Pulmonary artery endothelial cell (primary cell): ENCODE results near the gene ZNF124. TPM values are rescaled to one million over a fixed set of nuclear protein-coding genes. Genes with fewer than 3 reads are reported as not detected.
"Not testable (repeated sequence)": the region's sequence is repeated elsewhere in the genome, so short reads cannot be mapped to it uniquely, and the experiment has no call there.

ENCODE experiments used
- DNase-seq: peaks from one replicate; pipeline ENCODE4 v3.0.0-alpha.2; 2011; ENCODE audit warnings: low read depth, low spot score
- total RNA-seq: library from RNA; depleted of rRNA; stranded (reverse); fragments of >200 nt; gene quantifications from 2 replicates; pipeline ENCODE4 v1.2.3, GENCODE V29; 2014

ZNF124 gene
- total RNA-seq, 1 donor from 2014 or later = 50.2 TPM

GRCh38 chr1:247172996-247173395 is 1.2 kb upstream of the ZNF124 start:
- DNase-seq = no peak

- not testable (repeated sequence) for DNase-seq
These were observed 377 bp downstream of the ZNF124 start for GRCh38 chr1:247171443-247171842.

- no peak for DNase-seq
These were observed 6.1 kb downstream of the ZNF124 start for GRCh38 chr1:247165674-247166073.

GRCh38 chr1:247164694-247165093 is 7.1 kb downstream of the ZNF124 start:
- DNase-seq = no peak

GRCh38 chr1:247156787-247157232 is 15.0 kb downstream of the ZNF124 start:
- no peak for DNase-seq

GRCh38 chr1:247147781-247148180 is 24.0 kb downstream of the ZNF124 start:
- no peak for DNase-seq

- not testable (repeated sequence) for DNase-seq
These were observed 24.7 kb downstream of the ZNF124 start for GRCh38 chr1:247147120-247147519.

GRCh38 chr1:247146671-247147070 is 25.1 kb downstream of the ZNF124 start:
- no peak for DNase-seq

GRCh38 chr1:247145279-247145678 is 26.5 kb downstream of the ZNF124 start:
- no peak for DNase-seq

- not testable (repeated sequence) for DNase-seq
These were observed 32.3 kb downstream of the ZNF124 start for GRCh38 chr1:247139557-247139956.

GRCh38 chr1:247131236-247131635 is 40.6 kb downstream of the ZNF124 start:
- no peak for DNase-seq

- not testable (repeated sequence) for DNase-seq
These were observed 44.1 kb downstream of the ZNF124 start for GRCh38 chr1:247127519-247128282.

- DNase-seq = not testable (repeated sequence)
These were observed 45.2 kb downstream of the ZNF124 start for GRCh38 chr1:247126601-247127000.

- not testable (repeated sequence) for DNase-seq
These were observed 45.7 kb downstream of the ZNF124 start for GRCh38 chr1:247126166-247126565.

GRCh38 chr1:247121382-247121781 is 50.4 kb downstream of the ZNF124 start:
- DNase-seq = no peak

GRCh38 chr1:247120408-247120668 is 51.5 kb downstream of the ZNF124 start:
- not testable (repeated sequence) for DNase-seq

- DNase-seq = no peak
These were observed 52.0 kb downstream of the ZNF124 start for GRCh38 chr1:247119600-247120407.

GRCh38 chr1:247118946-247119446 is 52.8 kb downstream of the ZNF124 start:
- no peak for DNase-seq

GRCh38 chr1:247115545-247115944 is 56.3 kb downstream of the ZNF124 start:
- no peak for DNase-seq

- no peak for DNase-seq
These were observed 56.7 kb downstream of the ZNF124 start for GRCh38 chr1:247115141-247115510.

- DNase-seq = no peak
These were observed 57.3 kb downstream of the ZNF124 start for GRCh38 chr1:247114351-247115140.
